ENCODE measurements around the gene DCAF5.
A peak's percentile ranks its signal among the peaks of the same experiment; 100 is the strongest.

DCAF5 gene

DNA sequence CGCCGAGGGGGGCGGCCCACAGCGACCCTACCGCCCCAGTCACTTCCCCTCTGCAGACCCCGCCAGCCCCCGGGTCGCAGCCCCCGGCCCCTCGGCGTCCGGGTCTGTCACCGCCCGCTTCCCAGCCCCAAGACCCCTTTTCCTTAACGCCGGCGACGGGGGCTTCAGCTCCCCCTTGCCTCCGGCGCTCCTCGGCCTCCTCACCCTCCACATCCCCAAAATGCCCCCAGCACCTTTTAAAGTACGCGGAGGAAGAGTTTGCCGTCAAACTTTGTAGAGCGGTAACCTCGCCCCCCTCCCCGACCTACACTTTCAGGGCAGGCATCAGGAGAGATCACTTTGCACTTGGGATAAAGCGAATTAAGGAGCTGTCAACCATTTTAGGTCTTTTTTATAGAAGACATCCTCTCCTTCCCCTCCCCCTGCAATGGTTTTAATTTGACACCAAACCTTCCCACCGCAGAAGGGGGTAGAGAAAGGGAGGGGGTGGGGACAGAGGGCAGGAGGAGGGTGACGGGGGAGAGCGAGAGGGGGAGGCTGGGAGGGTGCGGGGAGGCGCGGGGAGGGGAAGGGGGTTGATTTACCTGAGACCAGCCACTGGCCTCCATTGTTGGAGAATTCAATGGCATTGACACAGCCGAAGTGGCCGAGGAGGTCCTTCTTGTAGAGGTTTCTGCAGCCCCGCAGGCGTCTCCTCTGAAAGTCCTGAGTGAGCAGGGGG, 578 bp downstream of the DCAF5 start:
- DNase-seq (ENCODE audit: low read depth, low spot score), result no peak
- H3K4me3 ChIP-seq, result peak overlapping the region; percentile 91
- TF ChIP-seq FOXP2 (optimal IDR thresholded peaks at IDR 0.05; ENCODE audit: control extremely low read depth, extremely low read length, insufficient read depth) (no peak), POLR2AphosphoS5 (IDR thresholded peaks at IDR 0.05; ENCODE audit: borderline replicate concordance, low read depth, low read length) (no peak), EZH2 (IDR thresholded peaks at IDR 0.05) (no peak)
- H3K9me3 ChIP-seq (ENCODE audit: low read depth, low read length), result no peaks in the 10 kb centered on the region
- peaks cover 6% of the 10 kb centered on the region for H3K36me3 ChIP-seq (ENCODE audit: insufficient read depth, low read length)
- H3K27ac ChIP-seq, result no peak overlapping the region
- H3K9ac ChIP-seq (ENCODE audit: insufficient read length), result peak overlapping the region; percentile 90

DNA sequence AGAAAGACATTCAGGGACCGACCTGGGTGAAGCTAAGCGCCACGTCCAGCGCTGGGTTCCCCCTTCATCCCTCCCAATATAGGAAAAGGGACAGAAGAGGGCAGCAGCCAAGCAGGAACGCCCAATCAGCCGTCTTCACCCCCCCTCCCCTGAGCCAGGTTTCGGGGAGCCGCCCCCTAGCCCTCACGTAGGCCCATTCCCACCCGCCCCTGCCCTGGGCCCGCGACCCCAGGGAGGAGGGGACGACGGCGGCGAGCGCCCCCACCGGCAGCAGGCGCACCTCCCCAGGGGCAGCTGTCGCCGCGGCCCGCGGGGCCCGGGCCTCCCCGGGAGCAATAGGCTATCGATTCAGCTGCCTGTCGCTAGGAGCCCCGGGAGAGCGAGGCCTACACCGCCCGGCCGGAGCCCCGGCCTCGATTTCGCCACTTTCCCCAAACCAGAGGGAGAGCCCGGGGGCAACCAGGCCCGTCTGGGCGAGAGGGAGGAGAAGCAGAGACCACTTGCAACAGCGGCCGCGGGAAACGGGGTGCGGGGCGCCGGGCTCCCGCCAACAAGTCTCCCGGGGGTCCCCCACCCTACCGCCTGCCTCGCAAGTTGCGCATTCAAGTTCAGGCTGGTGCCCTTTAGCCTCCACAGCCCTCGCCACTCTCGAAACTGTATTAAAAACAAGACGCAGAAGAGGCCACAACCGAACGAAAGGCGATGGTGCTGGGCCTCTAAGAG, 1.3 kb downstream of the DCAF5 start:
- Histone ChIP-seq H3K9ac (ENCODE audit: insufficient read length) (peak overlapping the region; percentile 90), H3K27ac (no peak overlapping the region), H3K9me3 (ENCODE audit: low read depth, low read length) (no peaks in the 10 kb centered on the region), H3K36me3 (ENCODE audit: insufficient read depth, low read length) (peaks cover 9% of the 10 kb centered on the region), H3K4me3 (peak overlapping the region; percentile 91)
- DNase-seq (ENCODE audit: low read depth, low spot score), result no peak
- TF ChIP-seq EZH2 (IDR thresholded peaks at IDR 0.05) (no peak), POLR2AphosphoS5 (IDR thresholded peaks at IDR 0.05; ENCODE audit: borderline replicate concordance, low read depth, low read length) (peak; percentile 45; the same call in 1 of the 2 replicates), FOXP2 (optimal IDR thresholded peaks at IDR 0.05; ENCODE audit: control extremely low read depth, extremely low read length, insufficient read depth) (no peak)

DNA sequence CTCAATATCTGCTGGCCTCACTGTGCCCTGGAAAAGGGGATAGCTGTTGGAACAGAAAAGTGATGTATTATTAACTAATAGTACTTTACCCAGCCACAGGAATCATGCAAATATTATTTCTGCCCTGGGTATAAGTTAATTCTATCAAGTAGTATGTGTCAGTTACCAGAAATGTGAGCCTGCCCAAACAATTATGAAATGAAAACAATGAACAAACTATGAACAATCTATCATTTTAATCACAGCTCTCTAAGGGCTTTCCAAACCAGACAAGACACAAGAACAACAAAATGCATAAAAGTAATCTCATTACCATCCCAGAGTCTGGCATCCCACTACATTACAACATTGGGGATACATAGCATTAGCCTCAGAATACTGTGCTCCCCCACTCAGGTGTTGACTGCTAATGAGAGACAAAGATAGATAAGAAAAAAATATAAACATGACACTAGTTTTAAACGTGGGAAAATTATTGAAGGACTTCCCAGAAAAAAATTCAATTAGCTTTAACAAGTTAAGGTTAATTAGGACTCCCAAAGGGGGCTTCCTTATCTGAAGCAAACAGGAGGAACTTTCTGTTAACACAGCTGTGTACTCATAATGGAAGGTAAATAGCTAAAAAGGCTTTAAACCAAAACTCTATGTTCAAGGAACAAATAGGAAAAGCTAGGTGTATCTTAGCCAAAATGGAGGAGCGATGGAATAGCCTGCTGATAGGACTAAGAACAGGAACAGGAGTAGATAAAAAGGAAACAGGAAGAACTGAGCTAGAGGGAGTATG, 3.3 kb downstream of the DCAF5 start:
- Histone ChIP-seq H3K4me3 (no peak overlapping the region), H3K27ac (no peak overlapping the region), H3K9ac (ENCODE audit: insufficient read length) (no peak overlapping the region), H3K9me3 (ENCODE audit: low read depth, low read length) (no peaks in the 10 kb centered on the region), H3K36me3 (ENCODE audit: insufficient read depth, low read length) (peaks cover 14% of the 10 kb centered on the region)
- no peak for DNase-seq (ENCODE audit: low read depth, low spot score)
- TF ChIP-seq POLR2AphosphoS5 (IDR thresholded peaks at IDR 0.05; ENCODE audit: borderline replicate concordance, low read depth, low read length), result no peak
- no peak for TF ChIP-seq EZH2 (IDR thresholded peaks at IDR 0.05)
- TF ChIP-seq FOXP2 (optimal IDR thresholded peaks at IDR 0.05; ENCODE audit: control extremely low read depth, extremely low read length, insufficient read depth), result no peak

DNA sequence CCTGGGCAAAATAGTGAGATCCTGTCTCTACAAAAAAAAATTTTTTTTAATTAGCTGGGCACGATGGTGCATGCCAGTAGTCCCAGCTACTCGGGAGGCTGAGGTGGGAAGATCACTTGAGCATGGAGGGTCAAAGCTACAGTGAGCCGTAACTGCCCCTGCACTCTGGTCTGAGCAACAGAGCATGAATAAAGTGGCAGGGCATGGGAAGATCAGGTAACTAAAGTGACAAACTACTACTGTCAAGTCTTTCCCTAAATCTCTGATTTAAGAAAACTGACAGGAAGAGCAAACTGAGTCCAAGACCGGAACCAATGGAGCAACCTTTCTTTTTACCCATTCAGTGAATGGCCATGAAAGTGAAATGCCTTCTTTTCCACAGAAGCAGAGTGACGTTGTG, 10.8 kb downstream of the DCAF5 start:
- Histone ChIP-seq H3K36me3 (ENCODE audit: insufficient read depth, low read length) (peaks cover 5% of the 10 kb centered on the region; the same call in 1 of the 2 replicates), H3K27ac (no peak overlapping the region), H3K4me3 (no peak overlapping the region), H3K9me3 (ENCODE audit: low read depth, low read length) (no peaks in the 10 kb centered on the region), H3K9ac (ENCODE audit: insufficient read length) (no peak overlapping the region)
- DNase-seq (ENCODE audit: low read depth, low spot score), result no peak
- TF ChIP-seq EZH2 (IDR thresholded peaks at IDR 0.05) (no peak), POLR2AphosphoS5 (IDR thresholded peaks at IDR 0.05; ENCODE audit: borderline replicate concordance, low read depth, low read length) (no peak), FOXP2 (optimal IDR thresholded peaks at IDR 0.05; ENCODE audit: control extremely low read depth, extremely low read length, insufficient read depth) (no peak)

DNA sequence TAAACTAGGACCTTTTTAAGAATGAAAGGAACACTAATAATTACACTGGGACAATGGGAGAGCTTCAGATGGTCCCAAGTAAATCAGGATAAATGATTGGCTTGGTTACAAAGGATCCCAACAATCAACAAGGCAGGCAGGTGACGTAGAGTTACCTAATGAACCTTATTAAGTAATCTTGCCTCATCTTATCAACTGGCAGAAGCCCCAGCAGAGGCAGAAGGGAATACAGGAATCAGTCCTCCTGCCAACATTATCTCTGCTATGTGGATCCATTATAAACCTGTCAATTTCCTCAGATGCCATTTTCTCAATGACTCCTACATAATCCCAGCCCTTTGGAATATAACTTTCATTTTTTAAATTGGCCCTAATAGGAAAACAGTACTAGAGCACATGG, 11.4 kb downstream of the DCAF5 start:
- TF ChIP-seq FOXP2 (optimal IDR thresholded peaks at IDR 0.05; ENCODE audit: control extremely low read depth, extremely low read length, insufficient read depth) (no peak), POLR2AphosphoS5 (IDR thresholded peaks at IDR 0.05; ENCODE audit: borderline replicate concordance, low read depth, low read length) (no peak)
- Histone ChIP-seq H3K9ac (ENCODE audit: insufficient read length) (no peak overlapping the region), H3K27ac (no peak overlapping the region), H3K9me3 (ENCODE audit: low read depth, low read length) (no peaks in the 10 kb centered on the region), H3K36me3 (ENCODE audit: insufficient read depth, low read length) (0 out of 2 replicates have a peak, but pooled peaks cover 4% of the 10 kb centered on the region), H3K4me3 (no peak overlapping the region)
- no peak for DNase-seq (ENCODE audit: low read depth, low spot score)

DNA sequence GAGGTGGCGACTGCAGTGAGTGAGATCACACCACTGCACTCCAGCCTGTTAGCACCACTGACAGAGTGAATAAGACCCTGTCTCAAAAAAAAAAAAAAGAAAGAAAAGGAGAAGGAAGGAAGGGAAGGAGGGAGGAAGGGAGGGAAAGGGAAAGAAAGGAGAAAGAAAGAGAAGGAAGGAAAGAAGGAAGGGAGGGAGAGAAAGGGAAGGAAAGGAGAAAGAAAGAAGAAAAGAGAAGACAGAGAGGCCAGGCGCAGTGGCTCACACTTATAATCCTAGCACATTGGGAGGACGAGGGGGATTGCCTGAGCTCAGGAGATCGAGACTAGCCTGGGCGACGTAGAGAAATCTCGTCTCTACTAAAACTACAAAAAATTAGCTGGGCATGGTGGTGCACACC, 13.2 kb downstream of the DCAF5 start:
- no peaks in the 10 kb centered on the region for H3K9me3 ChIP-seq (ENCODE audit: low read depth, low read length)
- no peaks in the 10 kb centered on the region for H3K36me3 ChIP-seq (ENCODE audit: insufficient read depth, low read length)
- TF ChIP-seq EZH2 (IDR thresholded peaks at IDR 0.05) (no peak), POLR2AphosphoS5 (IDR thresholded peaks at IDR 0.05; ENCODE audit: borderline replicate concordance, low read depth, low read length) (no peak), FOXP2 (optimal IDR thresholded peaks at IDR 0.05; ENCODE audit: control extremely low read depth, extremely low read length, insufficient read depth) (no peak)
- H3K27ac ChIP-seq, result no peak overlapping the region
- H3K9ac ChIP-seq (ENCODE audit: insufficient read length), result no peak overlapping the region
- no peak for DNase-seq (ENCODE audit: low read depth, low spot score)
- H3K4me3 ChIP-seq, result no peak overlapping the region

DNA sequence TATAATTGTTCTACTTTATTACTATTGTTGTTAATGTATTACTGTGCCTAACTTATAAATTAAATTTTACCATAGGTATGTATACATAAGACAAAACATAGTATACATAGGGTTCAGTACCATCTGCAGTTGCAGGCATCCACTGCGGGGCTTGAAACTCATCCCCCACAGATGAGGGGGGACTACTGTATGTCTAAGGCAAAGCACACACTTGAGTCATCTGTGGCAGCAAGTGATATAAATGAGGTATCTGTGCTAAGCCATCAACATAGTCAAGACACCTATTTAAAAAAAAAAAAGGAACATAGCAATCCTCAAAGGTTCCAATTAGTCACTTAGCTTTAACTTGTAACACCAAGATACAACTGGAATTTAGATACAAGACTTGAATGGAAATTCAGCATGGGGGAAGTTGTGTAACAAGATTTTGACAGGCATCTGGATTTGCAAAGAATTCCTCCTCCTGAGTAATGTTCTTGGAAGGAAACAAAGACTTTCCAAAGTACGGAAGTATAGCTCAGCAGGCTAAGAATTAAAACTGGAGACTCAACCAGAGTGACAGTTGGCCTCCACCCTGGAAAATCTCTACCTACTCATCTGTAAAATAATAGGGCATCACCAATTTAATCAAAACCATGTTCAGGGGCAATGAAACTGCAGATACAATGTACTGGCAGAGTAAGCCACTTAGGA, 14.9 kb downstream of the DCAF5 start:
- TF ChIP-seq POLR2AphosphoS5 (IDR thresholded peaks at IDR 0.05; ENCODE audit: borderline replicate concordance, low read depth, low read length) (no peak), FOXP2 (optimal IDR thresholded peaks at IDR 0.05; ENCODE audit: control extremely low read depth, extremely low read length, insufficient read depth) (no peak), EZH2 (IDR thresholded peaks at IDR 0.05) (no peak)
- no peaks in the 10 kb centered on the region for H3K36me3 ChIP-seq (ENCODE audit: insufficient read depth, low read length)
- H3K4me3 ChIP-seq, result no peak overlapping the region
- H3K9me3 ChIP-seq (ENCODE audit: low read depth, low read length), result no peaks in the 10 kb centered on the region
- no peak overlapping the region for H3K9ac ChIP-seq (ENCODE audit: insufficient read length)
- no peak for DNase-seq (ENCODE audit: low read depth, low spot score)
- H3K27ac ChIP-seq, result no peak overlapping the region

All from SK-N-MC (cell line).